ENCODE results near the gene ST3GAL6. TPM values are rescaled to one million over a fixed set of nuclear protein-coding genes. Genes with fewer than 3 reads are reported as not detected.

Gene ST3GAL6
- total RNA-seq, 2 donors from 2014 or later: not detected

- peaks cover 6% of the 10 kb centered on the region for H3K36me3 Mint-ChIP-seq
- peaks cover 0 to 5% of the 10 kb centered on the region in 2 donors for H3K4me1 Mint-ChIP-seq (ENCODE audit: low read depth in 2 of 2)
- DNase-seq (ENCODE audit: low spot score): no peak
- no peaks in the 10 kb centered on the region for H3K9me3 Mint-ChIP-seq
- H3K27me3 Mint-ChIP-seq: peaks cover 0 to 6% of the 10 kb centered on the region in 2 donors
- no peak for ATAC-seq
- no peak overlapping the region for H3K27ac Mint-ChIP-seq
- H3K4me3 Mint-ChIP-seq: no peak overlapping the region
These were observed 80.3 kb downstream of the ST3GAL6 start for GRCh38 chr3:98843266-98843959.

Other genes with a start within 250 kb of the ST3GAL6 start
- gene CLDND1, start 240.4 kb upstream of the ST3GAL6 start, total RNA-seq: 100 to 1,000 TPM; 352 to 548 TPM
- gene GPR15, start 231.4 kb upstream of the ST3GAL6 start, total RNA-seq: 10 to 100 TPM in 1 of 2 donors, 1 to 10 TPM in 1; 1.4 to 13.2 TPM
- gene CPOX, start 169.7 kb upstream of the ST3GAL6 start, total RNA-seq: 10 to 100 TPM; 35.7 to 84.3 TPM
- gene DCBLD2, start 138.4 kb downstream of the ST3GAL6 start, total RNA-seq: 1 to 10 TPM; 1.6 TPM